KMS-11 (cell line): ENCODE data around the gene OCRL.
"Not testable (repeated sequence)": the region's sequence is repeated elsewhere in the genome, so short reads cannot be mapped to it uniquely, and the experiment has no call there.

ENCODE experiments used
- H2AFZ ChIP-seq: fragments of 200-600 bp; sonication (generic); 2 replicates; pipeline ENCODE4 v1.6.1; 2016; ENCODE audit warnings: antibody characterized with exemption, mixed run types, low read depth
- H3K27ac ChIP-seq: fragments of 200-600 bp; sonication (generic); 2 replicates; pipeline ENCODE4 v1.6.1; 2016; ENCODE audit warnings: mild to moderate bottlenecking, mixed run types
- H3K27me3 ChIP-seq: fragments of 200-600 bp; sonication (generic); 2 replicates; pipeline ENCODE4 v1.6.1; 2017; ENCODE audit warnings: mild to moderate bottlenecking, low read depth, mixed run types, moderate library complexity; ENCODE audit not compliant: insufficient read depth
- H3K36me3 ChIP-seq: fragments of 200-600 bp; sonication (generic); 2 replicates; pipeline ENCODE4 v1.6.1; 2017; ENCODE audit warnings: mild to moderate bottlenecking, mixed run types; ENCODE audit not compliant: insufficient read depth
- H3K4me1 ChIP-seq: fragments of 200-600 bp; sonication (generic); 2 replicates; pipeline ENCODE4 v1.6.1; 2016; ENCODE audit warnings: mild to moderate bottlenecking, low read depth, mixed run types; ENCODE audit not compliant: poor library complexity, severe bottlenecking
- H3K4me2 ChIP-seq: fragments of 200-600 bp; sonication (generic); 2 replicates; pipeline ENCODE4 v1.7.0; 2016; ENCODE audit warnings: mild to moderate bottlenecking, mixed run types
- H3K4me3 ChIP-seq: fragments of 200-600 bp; sonication (generic); IDR thresholded peaks from 2 replicates; pipeline ENCODE4 v1.6.1; 2017; ENCODE audit warnings: low read depth, low read length, mixed read lengths; ENCODE audit not compliant: insufficient read depth
- H3K79me2 ChIP-seq: fragments of 200-600 bp; sonication (generic); 2 replicates; pipeline ENCODE4 v1.6.1; 2016; ENCODE audit warnings: low read depth, mixed run types; ENCODE audit not compliant: insufficient read depth
- H3K9ac ChIP-seq: fragments of 200-600 bp; sonication (generic); 2 replicates; pipeline ENCODE4 v1.6.1; 2016; ENCODE audit warnings: mild to moderate bottlenecking, mixed run types
- H4K20me1 ChIP-seq: fragments of 200-600 bp; sonication (generic); 2 replicates; pipeline ENCODE4 v1.6.1; 2016; ENCODE audit warnings: mild to moderate bottlenecking, mixed run types; ENCODE audit not compliant: insufficient read depth
- CTCF ChIP-seq: fragments of 200-600 bp; sonication (generic); conservative IDR thresholded peaks from 2 replicates; pipeline ENCODE4 v1.6.1; 2017; ENCODE audit warnings: low read depth, mild to moderate bottlenecking, antibody characterized with exemption, low read length, moderate library complexity, mixed read lengths

The OCRL gene

DNA sequence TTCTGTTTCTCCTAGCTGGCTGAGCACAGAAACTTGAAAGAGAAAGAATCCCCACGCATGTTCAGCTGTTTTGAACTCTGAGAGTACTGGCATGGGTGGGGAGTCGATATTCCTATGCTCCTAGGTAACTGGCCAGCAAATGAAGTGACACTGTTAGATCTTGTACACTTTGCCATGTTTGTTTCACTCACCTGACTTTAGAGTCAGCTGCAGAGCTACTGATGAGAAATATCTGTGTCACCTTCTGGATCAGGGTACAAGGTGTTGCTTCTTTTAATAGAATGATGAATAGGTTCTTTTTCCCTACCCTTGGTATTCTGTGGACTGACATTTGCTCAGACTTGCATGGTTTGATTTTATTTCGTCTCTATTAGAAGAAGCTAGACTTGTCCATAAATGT is 28.3 kb downstream of the OCRL start:
- H3K4me2 ChIP-seq: no peak overlapping the region
- no peaks in the 10 kb centered on the region for H3K79me2 ChIP-seq
- no peak overlapping the region for H3K4me3 ChIP-seq
- no peak for TF ChIP-seq CTCF
- H2AFZ ChIP-seq: no peak overlapping the region
- H3K36me3 ChIP-seq: no peaks in the 10 kb centered on the region
- H3K4me1 ChIP-seq: no peaks in the 10 kb centered on the region
- no peaks in the 10 kb centered on the region for H3K27me3 ChIP-seq
- H4K20me1 ChIP-seq: no peaks in the 10 kb centered on the region
- H3K27ac ChIP-seq: no peak overlapping the region
- H3K9ac ChIP-seq: no peak overlapping the region

GRCh38 chrX:129572422-129572821 is 32.4 kb downstream of the OCRL start:
- no peak overlapping the region for H3K27ac ChIP-seq
- no peak for TF ChIP-seq CTCF
- no peak overlapping the region for H3K9ac ChIP-seq
- peaks cover 10% of the 10 kb centered on the region for H3K4me1 ChIP-seq
- H3K4me2 ChIP-seq: no peak overlapping the region
- no peaks in the 10 kb centered on the region for H3K79me2 ChIP-seq
- H3K27me3 ChIP-seq: no peaks in the 10 kb centered on the region
- H3K36me3 ChIP-seq: no peaks in the 10 kb centered on the region
- no peak overlapping the region for H3K4me3 ChIP-seq
- no peaks in the 10 kb centered on the region for H4K20me1 ChIP-seq
- H2AFZ ChIP-seq: no peak overlapping the region

DNA sequence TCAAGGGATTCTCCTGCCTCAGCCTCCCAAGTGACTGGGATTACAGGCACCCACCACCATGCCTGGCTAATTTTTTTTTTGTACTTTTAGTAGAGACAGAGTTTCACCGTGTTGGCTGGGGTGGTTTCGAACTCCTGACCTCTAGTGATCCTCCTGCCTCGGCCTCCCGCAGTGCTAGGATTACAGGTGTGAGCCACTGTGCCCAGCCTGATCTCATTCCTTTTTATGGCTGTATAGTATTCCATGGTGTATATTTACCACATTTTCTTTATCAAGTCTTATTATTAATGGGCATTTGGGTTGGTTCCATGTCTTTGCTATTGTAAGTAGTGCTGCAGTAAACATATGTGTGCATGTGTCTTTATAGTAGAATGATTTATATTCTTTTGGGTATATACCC is 33.6 kb downstream of the OCRL start:
- H3K27ac ChIP-seq, H2AFZ ChIP-seq, H3K4me2 ChIP-seq, H3K79me2 ChIP-seq, H4K20me1 ChIP-seq, H3K27me3 ChIP-seq, H3K36me3 ChIP-seq, H3K4me3 ChIP-seq, H3K9ac ChIP-seq: not testable (repeated sequence)
- peaks cover 10% of the 10 kb centered on the region for H3K4me1 ChIP-seq

- no peak for TF ChIP-seq CTCF
- peaks cover 10% of the 10 kb centered on the region for H3K4me1 ChIP-seq
- no peak overlapping the region for H3K9ac ChIP-seq
- H3K27me3 ChIP-seq: no peaks in the 10 kb centered on the region
- no peaks in the 10 kb centered on the region for H4K20me1 ChIP-seq
- H3K4me2 ChIP-seq: no peak overlapping the region
- no peak overlapping the region for H2AFZ ChIP-seq
- no peaks in the 10 kb centered on the region for H3K79me2 ChIP-seq
- no peak overlapping the region for H3K4me3 ChIP-seq
- H3K36me3 ChIP-seq: no peaks in the 10 kb centered on the region
- H3K27ac ChIP-seq: no peak overlapping the region
Observed at GRCh38 chrX:129574214-129574613, 34.2 kb downstream of the OCRL start.

DNA sequence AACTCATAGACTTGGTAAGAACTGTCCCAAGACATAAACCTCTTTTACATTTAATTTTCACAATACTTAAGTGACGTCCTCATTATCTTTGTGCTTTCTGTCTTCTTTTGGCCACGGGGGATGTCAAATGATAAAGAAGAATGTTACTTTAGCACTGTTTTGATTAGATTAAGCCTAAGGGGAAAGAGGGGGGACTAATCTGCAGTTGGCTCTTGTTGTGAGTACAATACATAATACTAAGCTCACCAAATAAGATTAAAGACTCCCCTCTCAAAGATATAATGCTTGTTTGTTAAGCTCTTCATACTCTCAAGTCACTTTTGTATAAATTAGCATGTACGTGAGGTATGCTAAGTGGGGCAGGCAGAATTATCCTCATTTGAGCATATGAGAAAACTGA is 36.5 kb downstream of the OCRL start:
- no peaks in the 10 kb centered on the region for H3K36me3 ChIP-seq
- peaks cover 10% of the 10 kb centered on the region for H3K4me1 ChIP-seq
- H4K20me1 ChIP-seq: no peaks in the 10 kb centered on the region
- TF ChIP-seq CTCF: no peak
- no peaks in the 10 kb centered on the region for H3K79me2 ChIP-seq
- no peaks in the 10 kb centered on the region for H3K27me3 ChIP-seq
- H3K9ac ChIP-seq: no peak overlapping the region
- no peak overlapping the region for H3K4me3 ChIP-seq
- no peak overlapping the region for H2AFZ ChIP-seq
- no peak overlapping the region for H3K4me2 ChIP-seq
- H3K27ac ChIP-seq: no peak overlapping the region
